ENCODE results near the gene DGKZ.

The DGKZ gene

GRCh38 chr11:46380340-46381047 is 33.2 kb downstream of the DGKZ start:
- DNase-seq (ENCODE audit: low read depth in 3 of 3, low spot score in 1 of 3) = peak in 1 of 3 donors; percentile 53

- no peak for DNase-seq (ENCODE audit: low read depth in 3 of 3, low spot score in 1 of 3)
Measured at GRCh38 chr11:46381048-46381818, 34.0 kb downstream of the DGKZ start, which contains the start of gene MDK. Gene MDK, plus strand, starts transcription at chr11:46381669. Its CDS starts 389 bp downstream, at chr11:46382058.

GRCh38 chr11:46381819-46382645 is 34.8 kb downstream of the DGKZ start:
- no peak for DNase-seq (ENCODE audit: low read depth in 3 of 3, low spot score in 1 of 3)

GRCh38 chr11:46382646-46383403 is 35.6 kb downstream of the DGKZ start:
- DNase-seq (ENCODE audit: low read depth in 3 of 3, low spot score in 1 of 3) = no peak

GRCh38 chr11:46383404-46383758 is 36.1 kb downstream of the DGKZ start:
- DNase-seq (ENCODE audit: low read depth in 3 of 3, low spot score in 1 of 3) = no peak

- no peak for DNase-seq (ENCODE audit: low read depth in 3 of 3, low spot score in 1 of 3)
Measured at GRCh38 chr11:46383974-46384701, 36.9 kb downstream of the DGKZ start.

- no peak for DNase-seq (ENCODE audit: low read depth in 3 of 3, low spot score in 1 of 3)
Measured at GRCh38 chr11:46385169-46386004, 38.1 kb downstream of the DGKZ start.

GRCh38 chr11:46386005-46386578 is 38.8 kb downstream of the DGKZ start:
- DNase-seq (ENCODE audit: low read depth in 3 of 3, low spot score in 1 of 3) = no peak

GRCh38 chr11:46386674-46387073 is 39.4 kb downstream of the DGKZ start:
- no peak for DNase-seq (ENCODE audit: low read depth in 3 of 3, low spot score in 1 of 3)

GRCh38 chr11:46387456-46387855 is 40.2 kb downstream of the DGKZ start:
- no peak for DNase-seq (ENCODE audit: low read depth in 3 of 3, low spot score in 1 of 3)

GRCh38 chr11:46387919-46388618 is 40.8 kb downstream of the DGKZ start:
- no peak for DNase-seq (ENCODE audit: low read depth in 3 of 3, low spot score in 1 of 3)

- DNase-seq (ENCODE audit: low read depth in 3 of 3, low spot score in 1 of 3) = no peak
Measured at GRCh38 chr11:46388619-46389449, 41.6 kb downstream of the DGKZ start.

GRCh38 chr11:46389450-46390330 is 42.4 kb downstream of the DGKZ start:
- DNase-seq (ENCODE audit: low read depth in 3 of 3, low spot score in 1 of 3) = peak in 1 of 3 donors; percentile 37

GRCh38 chr11:46390331-46391171 is 43.3 kb downstream of the DGKZ start:
- DNase-seq (ENCODE audit: low read depth in 3 of 3, low spot score in 1 of 3) = no peak

- DNase-seq (ENCODE audit: low read depth in 3 of 3, low spot score in 1 of 3) = no peak
Measured at GRCh38 chr11:46391186-46391577, 43.9 kb downstream of the DGKZ start.
